Prostate gland (tissue), 2 donors: Measurements from ENCODE around the gene APOBEC3B.

Experiments used
- CTCF ChIP-seq, 4 experiments: fragments of 200-600 bp in 2 of 4; fragments of 450-650 bp in 2 of 4; sonication (generic) in 2 of 4; IDR thresholded peaks; 1 replicate in 3 of 4; 2 replicates in 1 of 4; pipeline ENCODE4 v1.5.1; 2016 to 2019; ENCODE audit warnings: antibody characterized with exemption in 4 of 4, mild to moderate bottlenecking in 2 of 4, moderate library complexity in 2 of 4
- POLR2AphosphoS5 ChIP-seq: sonication (generic); formaldehyde crosslinking; IDR thresholded peaks from one replicate; pipeline ENCODE4 v1.6.1; 2017; ENCODE audit warnings: antibody characterized with exemption

DNA sequence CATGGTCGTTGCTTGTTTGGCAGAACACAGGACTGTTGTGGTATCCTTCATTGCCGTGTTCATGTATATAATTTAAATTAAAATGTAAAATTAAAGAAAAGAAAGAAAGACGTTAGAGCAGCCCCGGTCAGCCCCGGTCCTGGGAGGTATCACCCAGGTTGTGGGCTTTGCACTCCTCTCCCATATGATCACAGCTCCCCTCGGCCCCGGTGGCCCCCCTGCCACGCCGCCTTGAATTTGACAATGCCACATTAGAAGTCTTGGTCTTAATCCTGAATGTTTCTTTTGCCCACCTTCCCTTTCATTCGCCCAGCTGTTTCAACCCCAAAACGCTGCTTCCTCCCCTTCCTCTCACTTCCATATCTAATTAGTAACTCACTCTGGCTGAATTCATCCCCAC lies 13.3 kb upstream of the APOBEC3B start:
- TF ChIP-seq POLR2AphosphoS5 (no peak), CTCF (IDR thresholded peaks at IDR 0.05) (no peak)
